ENCODE data around the gene NKAIN1.

NKAIN1 gene

DNA sequence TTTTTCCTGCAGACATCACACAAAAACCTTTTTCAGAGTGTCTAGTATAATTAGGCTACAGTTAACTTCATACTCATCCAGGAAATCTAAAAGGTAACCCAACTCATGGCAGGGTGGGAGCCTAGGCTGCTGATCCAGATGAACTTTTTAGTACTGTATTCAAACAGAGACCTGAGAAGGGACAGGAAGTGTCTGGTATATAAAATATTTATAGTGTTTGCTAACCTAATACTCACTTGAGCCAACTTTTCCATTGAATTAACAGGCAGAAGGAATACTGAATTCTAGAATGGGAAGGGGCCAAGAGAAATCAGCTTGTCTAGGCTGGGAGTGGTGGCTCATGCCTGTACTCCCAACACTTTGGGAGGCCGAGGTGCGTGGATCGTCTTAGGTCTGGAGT is 22.2 kb upstream of the NKAIN1 start:
- Histone ChIP-seq H3K4me3 (no peak overlapping the region), H3K4me2 (no peak overlapping the region), H3K27me3 (no peaks in the 10 kb centered on the region), H3K9me3 (replicated peaks in 1 of 11) (no peaks in the 10 kb centered on the region), H4K20me1 (peaks cover 0 to 18% (median 0%) of the 10 kb centered on the region in 11 experiments; a peak in 5 of 22 replicates), H3K36me3 (peaks cover 97 to 100% (median 99%) of the 10 kb centered on the region in 11 experiments), H3K9ac (no peak overlapping the region), H3K27ac (no peak overlapping the region), H3K4me1 (no peaks in the 10 kb centered on the region)
- no peak for TF ChIP-seq Cebpa-rat (IDR thresholded peaks at IDR 0.05)

DNA sequence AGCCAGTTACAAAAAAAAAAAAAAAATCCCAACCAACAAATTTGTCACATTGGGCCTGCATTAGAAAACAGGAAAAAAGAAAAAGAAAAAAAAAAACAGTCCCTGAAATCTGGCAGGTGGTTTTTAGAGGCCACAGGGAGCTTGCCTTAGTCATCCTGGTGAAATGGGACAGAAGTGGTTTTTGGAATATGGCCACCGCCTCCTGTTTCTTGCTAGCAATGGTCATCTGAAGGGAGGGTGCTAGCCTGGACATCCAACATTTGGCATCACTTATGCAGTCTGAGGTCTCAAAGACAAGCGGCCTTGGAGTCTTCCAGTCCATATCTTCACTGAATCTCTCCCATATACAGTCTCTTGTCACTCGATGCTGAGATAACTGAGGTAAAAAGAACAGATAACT is 20.1 kb upstream of the NKAIN1 start:
- TF ChIP-seq Cebpa-rat (IDR thresholded peaks at IDR 0.05): no peak
- H3K27me3 ChIP-seq: no peaks in the 10 kb centered on the region
- no peaks in the 10 kb centered on the region for H3K4me1 ChIP-seq
- no peak overlapping the region for H3K27ac ChIP-seq
- H3K36me3 ChIP-seq: peaks cover 79 to 100% (median 86%) of the 10 kb centered on the region in 11 experiments
- no peak overlapping the region for H3K4me2 ChIP-seq
- H3K9ac ChIP-seq: no peak overlapping the region
- peaks cover 0 to 11% (median 0%) of the 10 kb centered on the region in 11 experiments; a peak in 2 of 22 replicates for H4K20me1 ChIP-seq
- no peak overlapping the region for H3K4me3 ChIP-seq
- no peaks in the 10 kb centered on the region for H3K9me3 ChIP-seq (replicated peaks in 1 of 11)

DNA sequence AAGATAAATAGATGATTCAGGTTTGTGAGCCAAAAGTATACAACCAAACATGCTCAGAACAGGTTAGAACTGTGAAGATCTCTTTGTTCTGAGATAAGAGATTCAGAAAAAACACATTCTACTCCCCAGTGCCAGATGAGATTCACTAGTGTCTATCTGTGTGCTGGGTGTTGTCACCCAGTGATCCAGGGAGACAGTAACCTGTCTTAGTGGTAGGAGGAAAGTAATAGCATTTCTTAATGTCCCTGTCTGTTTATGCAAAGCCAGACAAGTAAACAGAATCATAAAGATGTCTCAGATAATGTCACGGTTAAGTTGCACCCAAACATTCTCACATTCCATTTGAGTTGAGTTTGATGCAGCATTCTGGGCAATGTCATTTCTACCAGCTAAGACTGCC is 18.9 kb upstream of the NKAIN1 start:
- H3K9ac ChIP-seq: no peak overlapping the region
- H4K20me1 ChIP-seq: peaks cover 0 to 6% (median 0%) of the 10 kb centered on the region in 11 experiments; a peak in 1 of 22 replicates
- H3K27me3 ChIP-seq: no peaks in the 10 kb centered on the region
- H3K36me3 ChIP-seq: peaks cover 67 to 89% (median 74%) of the 10 kb centered on the region in 11 experiments
- H3K27ac ChIP-seq: no peak overlapping the region
- H3K4me2 ChIP-seq: no peak overlapping the region
- TF ChIP-seq Cebpa-rat (IDR thresholded peaks at IDR 0.05): no peak
- H3K4me1 ChIP-seq: no peaks in the 10 kb centered on the region
- no peaks in the 10 kb centered on the region for H3K9me3 ChIP-seq (replicated peaks in 1 of 11)
- no peak overlapping the region for H3K4me3 ChIP-seq

DNA sequence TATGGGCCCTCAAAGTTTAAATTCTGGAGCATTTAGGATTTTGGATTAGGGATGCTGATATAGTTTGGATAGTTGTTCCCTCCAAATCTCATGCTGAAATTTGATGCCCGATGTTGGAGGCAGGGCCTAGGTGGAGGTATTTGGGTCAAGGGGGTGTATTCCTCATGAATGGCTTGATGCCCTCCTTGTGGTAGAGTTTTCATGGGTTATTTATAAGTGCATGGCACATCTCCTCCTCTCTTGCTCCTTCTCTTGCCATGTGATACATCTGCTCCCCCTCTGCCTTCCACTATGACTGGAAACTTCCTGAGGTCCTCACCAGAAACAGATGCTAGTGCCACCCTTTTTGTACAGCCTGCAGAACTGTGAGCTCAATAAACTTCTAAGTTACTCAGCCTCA is 17.5 kb upstream of the NKAIN1 start:
- no peaks in the 10 kb centered on the region for H3K9me3 ChIP-seq (replicated peaks in 1 of 11)
- TF ChIP-seq Cebpa-rat (IDR thresholded peaks at IDR 0.05): no peak
- no peak overlapping the region for H3K4me3 ChIP-seq
- H3K27ac ChIP-seq: no peak overlapping the region
- no peak overlapping the region for H3K4me2 ChIP-seq
- no peaks in the 10 kb centered on the region for H3K4me1 ChIP-seq
- H3K36me3 ChIP-seq: peaks cover 54 to 75% (median 61%) of the 10 kb centered on the region in 11 experiments
- H3K9ac ChIP-seq: no peak overlapping the region
- H3K27me3 ChIP-seq: no peaks in the 10 kb centered on the region
- H4K20me1 ChIP-seq: peaks cover 0 to 6% (median 0%) of the 10 kb centered on the region in 11 experiments; a peak in 1 of 22 replicates

DNA sequence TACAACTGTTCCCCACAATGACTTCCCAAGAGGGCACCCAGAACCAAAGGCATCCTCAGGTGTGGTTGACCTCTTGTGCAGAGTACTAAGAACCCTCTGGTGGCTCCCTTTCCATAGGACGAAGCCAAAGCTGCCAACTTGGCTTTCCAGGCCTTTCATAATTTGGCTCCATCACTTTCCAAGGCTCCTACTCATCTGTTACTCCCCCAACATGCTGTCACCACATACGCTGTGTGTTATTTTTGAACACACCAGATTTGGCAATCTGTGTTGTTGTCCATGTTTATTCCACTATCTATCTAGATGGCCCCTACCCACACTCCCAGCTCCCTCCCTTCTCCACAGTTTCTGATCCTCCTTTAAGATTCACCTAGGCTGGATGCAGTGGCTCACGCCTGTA is 10.2 kb upstream of the NKAIN1 start:
- H3K4me1 ChIP-seq: peaks cover 0 to 21% (median 0%) of the 10 kb centered on the region in 10 experiments; a peak in 6 of 20 replicates
- no peaks in the 10 kb centered on the region; a peak in 1 of 22 replicates for H4K20me1 ChIP-seq
- TF ChIP-seq Cebpa-rat (IDR thresholded peaks at IDR 0.05): no peak
- no peak overlapping the region for H3K9ac ChIP-seq
- H3K36me3 ChIP-seq: 0 out of 22 replicates have a peak, but pooled peaks cover 0 to 2% (median 0%) of the 10 kb centered on the region in 11 experiments
- H3K9me3 ChIP-seq (replicated peaks in 1 of 11): no peaks in the 10 kb centered on the region
- H3K4me2 ChIP-seq: no peak overlapping the region
- H3K27me3 ChIP-seq: no peaks in the 10 kb centered on the region
- no peak overlapping the region for H3K27ac ChIP-seq
- H3K4me3 ChIP-seq: no peak overlapping the region

DNA sequence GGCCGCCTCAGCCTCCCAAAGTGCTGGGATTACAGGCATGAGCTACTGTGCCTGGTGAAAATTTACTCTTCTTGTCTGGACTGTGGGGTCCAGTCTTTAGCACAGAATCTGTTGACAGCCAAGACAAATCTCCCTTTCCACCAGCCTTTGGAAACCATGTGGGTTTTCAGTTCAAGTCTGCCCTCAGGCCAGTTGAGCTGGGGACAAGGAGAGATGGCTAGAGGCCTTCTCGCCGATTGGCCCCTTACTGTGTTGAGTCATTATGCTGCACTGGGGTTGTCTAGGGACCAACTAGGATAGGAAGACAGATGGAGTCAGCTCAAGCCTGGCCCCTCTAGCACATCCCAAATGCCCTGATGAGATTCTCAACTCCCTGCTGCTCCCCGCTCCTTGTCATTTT is 8.6 kb upstream of the NKAIN1 start:
- H3K9ac ChIP-seq: no peak overlapping the region
- no peaks in the 10 kb centered on the region for H3K27me3 ChIP-seq
- H3K9me3 ChIP-seq (replicated peaks in 1 of 11): no peaks in the 10 kb centered on the region
- TF ChIP-seq Cebpa-rat (IDR thresholded peaks at IDR 0.05): no peak
- no peaks in the 10 kb centered on the region for H3K36me3 ChIP-seq
- H4K20me1 ChIP-seq: no peaks in the 10 kb centered on the region; a peak in 1 of 22 replicates
- H3K4me2 ChIP-seq: no peak overlapping the region
- H3K27ac ChIP-seq: no peak overlapping the region
- peaks cover 0 to 21% (median 0%) of the 10 kb centered on the region in 10 experiments; a peak in 6 of 20 replicates for H3K4me1 ChIP-seq
- no peak overlapping the region for H3K4me3 ChIP-seq

DNA sequence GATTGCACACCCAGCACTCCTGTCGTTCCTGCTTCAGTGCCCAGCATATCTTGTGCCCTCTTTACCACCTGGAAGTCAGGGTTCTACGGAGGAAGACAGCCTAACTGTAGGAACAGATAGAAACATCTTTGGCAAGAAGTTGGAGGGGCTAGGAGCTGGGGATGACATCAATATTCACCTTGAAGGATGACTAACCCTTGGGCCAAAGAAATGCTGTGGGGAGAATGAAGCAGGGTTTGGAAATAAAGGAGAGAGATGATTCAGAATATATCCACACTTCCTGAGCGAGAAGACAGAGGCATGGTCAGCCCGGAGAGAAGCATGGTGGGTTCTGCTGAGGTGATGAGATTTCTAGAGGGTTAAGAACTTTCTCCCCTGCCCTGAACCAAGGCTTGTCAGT is 4.6 kb upstream of the NKAIN1 start:
- H3K27ac ChIP-seq: no peak overlapping the region
- peaks cover 9 to 34% (median 13%) of the 10 kb centered on the region in 10 experiments for H3K4me1 ChIP-seq
- no peak overlapping the region for H3K4me3 ChIP-seq
- H4K20me1 ChIP-seq: peaks cover 0 to 11% (median 3%) of the 10 kb centered on the region in 11 experiments; a peak in 9 of 22 replicates
- H3K27me3 ChIP-seq: peaks cover 19 to 32% (median 24%) of the 10 kb centered on the region in 11 experiments
- no peaks in the 10 kb centered on the region for H3K9me3 ChIP-seq (replicated peaks in 1 of 11)
- no peak overlapping the region for H3K9ac ChIP-seq
- H3K4me2 ChIP-seq: no peak overlapping the region
- TF ChIP-seq Cebpa-rat (IDR thresholded peaks at IDR 0.05): no peak
- no peaks in the 10 kb centered on the region for H3K36me3 ChIP-seq

DNA sequence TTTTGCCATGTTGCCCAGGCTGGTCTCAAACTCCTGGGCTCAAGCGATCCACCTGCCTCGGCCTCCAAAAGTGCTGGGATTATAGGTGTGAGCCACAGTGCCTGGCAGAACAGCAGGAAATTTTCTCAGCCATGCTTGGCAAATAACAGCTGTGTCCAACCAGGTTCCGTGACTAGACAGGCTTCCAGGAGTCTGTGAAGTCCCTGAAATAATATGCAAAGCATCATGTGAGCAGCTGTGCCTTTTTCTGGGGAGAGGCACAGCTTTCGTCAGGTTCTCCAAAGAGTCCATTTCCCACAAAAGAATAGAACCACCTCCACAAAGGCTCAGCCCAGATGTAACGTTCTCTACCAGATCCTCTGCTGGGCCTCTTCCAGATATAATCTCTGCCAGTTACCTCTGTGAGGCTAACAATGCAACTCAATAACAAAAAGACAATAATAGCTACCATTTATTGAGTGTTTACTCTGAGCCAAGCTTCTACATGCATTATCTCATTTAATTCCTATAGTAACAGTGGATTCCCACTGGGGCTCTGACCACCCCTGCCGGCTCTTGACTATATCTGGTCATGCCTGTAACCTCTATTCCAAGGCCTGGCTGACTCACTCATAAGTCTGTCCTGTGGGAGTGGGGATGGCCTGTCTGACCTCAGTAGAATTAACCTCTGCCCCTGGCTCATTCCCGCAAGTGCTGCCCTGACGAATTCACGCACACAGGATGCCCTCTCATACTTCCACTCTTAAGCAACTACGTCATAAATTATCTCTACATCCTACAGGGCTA is 4.0 kb upstream of the NKAIN1 start:
- Histone ChIP-seq H3K9me3 (replicated peaks in 1 of 11) (no peaks in the 10 kb centered on the region), H3K4me3 (no peak overlapping the region), H3K27ac (no peak overlapping the region), H3K4me1 (peaks cover 9 to 39% (median 17%) of the 10 kb centered on the region in 10 experiments), H4K20me1 (peaks cover 0 to 17% (median 8%) of the 10 kb centered on the region in 11 experiments; a peak in 13 of 22 replicates), H3K4me2 (no peak overlapping the region), H3K9ac (no peak overlapping the region), H3K36me3 (no peaks in the 10 kb centered on the region), H3K27me3 (peaks cover 25 to 39% (median 31%) of the 10 kb centered on the region in 11 experiments)
- TF ChIP-seq Cebpa-rat (IDR thresholded peaks at IDR 0.05): no peak

DNA sequence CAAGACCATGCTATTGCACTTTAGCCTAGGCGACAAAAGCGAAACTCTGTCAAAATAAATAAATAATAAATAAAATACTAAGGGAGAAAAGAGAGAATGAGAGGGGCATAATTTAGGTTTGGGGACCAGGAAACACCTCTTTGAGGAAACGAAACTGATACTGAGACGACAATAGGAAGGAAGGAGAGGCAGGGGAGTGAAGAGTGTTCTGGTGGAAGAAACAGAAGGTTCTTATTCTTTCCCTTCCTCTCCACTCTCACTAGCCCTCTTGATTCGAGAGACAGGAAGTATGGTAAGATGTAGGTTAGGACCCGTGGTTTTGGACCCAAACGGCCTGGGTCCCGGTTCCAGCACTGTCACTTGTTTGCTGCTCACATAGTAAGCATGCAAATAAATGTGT is 1.6 kb upstream of the NKAIN1 start:
- Histone ChIP-seq H3K27ac (no peak overlapping the region), H3K9me3 (replicated peaks in 1 of 11) (no peaks in the 10 kb centered on the region), H3K27me3 (peaks cover 49 to 62% (median 54%) of the 10 kb centered on the region in 11 experiments), H3K4me3 (no peak overlapping the region), H3K9ac (no peak overlapping the region), H4K20me1 (peaks cover 0 to 26% (median 16%) of the 10 kb centered on the region in 11 experiments; a peak in 13 of 22 replicates), H3K4me2 (peak overlapping the region; percentile 29 to 59 (median 46); a peak in 20 of 22 replicates), H3K4me1 (peaks cover 9 to 22% (median 16%) of the 10 kb centered on the region in 10 experiments), H3K36me3 (no peaks in the 10 kb centered on the region)
- no peak for TF ChIP-seq Cebpa-rat (IDR thresholded peaks at IDR 0.05)
